Activated gamma-delta T cell treated with Interleukin-2 at 50 U/mL for 16 hours (primary cell): ENCODE data around the gene IGSF8.

ENCODE experiments used
- DNase-seq: peaks from one replicate; pipeline ENCODE4 v3.0.0-alpha.2; 2020

The IGSF8 gene, protein sequence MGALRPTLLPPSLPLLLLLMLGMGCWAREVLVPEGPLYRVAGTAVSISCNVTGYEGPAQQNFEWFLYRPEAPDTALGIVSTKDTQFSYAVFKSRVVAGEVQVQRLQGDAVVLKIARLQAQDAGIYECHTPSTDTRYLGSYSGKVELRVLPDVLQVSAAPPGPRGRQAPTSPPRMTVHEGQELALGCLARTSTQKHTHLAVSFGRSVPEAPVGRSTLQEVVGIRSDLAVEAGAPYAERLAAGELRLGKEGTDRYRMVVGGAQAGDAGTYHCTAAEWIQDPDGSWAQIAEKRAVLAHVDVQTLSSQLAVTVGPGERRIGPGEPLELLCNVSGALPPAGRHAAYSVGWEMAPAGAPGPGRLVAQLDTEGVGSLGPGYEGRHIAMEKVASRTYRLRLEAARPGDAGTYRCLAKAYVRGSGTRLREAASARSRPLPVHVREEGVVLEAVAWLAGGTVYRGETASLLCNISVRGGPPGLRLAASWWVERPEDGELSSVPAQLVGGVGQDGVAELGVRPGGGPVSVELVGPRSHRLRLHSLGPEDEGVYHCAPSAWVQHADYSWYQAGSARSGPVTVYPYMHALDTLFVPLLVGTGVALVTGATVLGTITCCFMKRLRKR

DNA sequence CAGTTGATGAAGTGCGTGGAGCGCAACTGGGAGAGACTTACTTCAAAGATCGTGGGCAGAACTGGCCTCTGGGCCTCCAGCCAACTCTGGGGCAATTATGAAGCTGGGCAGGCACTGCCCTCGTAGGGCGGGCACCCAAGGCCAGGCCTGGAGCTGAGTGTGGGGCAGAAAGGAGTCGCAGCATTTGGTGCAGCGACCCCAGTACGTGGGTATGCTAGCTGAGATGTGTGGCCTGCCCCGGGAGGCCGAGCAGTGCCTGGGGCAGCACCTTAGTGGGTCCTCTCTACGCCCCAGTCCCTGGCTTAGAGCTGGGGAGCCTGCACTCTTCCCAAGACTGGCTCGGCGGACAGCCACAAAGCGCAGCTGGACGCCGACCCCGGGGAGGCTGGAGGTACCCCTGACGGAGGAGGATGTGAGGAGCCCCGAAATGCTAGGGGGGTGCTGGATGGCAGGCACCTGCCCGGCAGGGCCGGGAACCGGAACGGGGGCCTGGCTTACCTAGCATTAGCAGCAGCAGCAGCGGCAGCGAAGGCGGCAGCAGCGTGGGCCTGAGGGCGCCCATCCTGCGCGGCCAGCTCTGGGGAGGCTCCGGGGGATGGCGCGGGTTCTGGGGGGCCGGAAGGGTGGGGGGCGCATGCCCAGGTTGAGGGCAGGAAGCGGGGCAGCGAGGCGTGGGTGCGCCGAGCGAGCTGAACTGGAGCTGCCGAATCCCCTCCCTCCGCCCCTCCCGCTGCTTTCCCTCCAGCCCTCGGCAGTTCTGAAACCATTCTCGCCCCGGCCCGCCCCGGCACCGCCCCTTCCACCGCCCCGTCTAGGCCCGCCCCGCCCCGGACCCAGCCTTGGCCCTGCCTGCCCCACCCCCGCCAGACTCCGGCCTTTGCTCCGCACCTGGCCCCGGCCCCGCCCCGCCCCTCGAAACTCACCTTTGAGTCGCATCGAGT lies at the start of gene IGSF8:
Gene IGSF8 (minus strand): TSS at position 709 of the 941 bp plus-strand sequence. CDS start 147 bp downstream, at position 562.
- peak; percentile 93 for DNase-seq

DNA sequence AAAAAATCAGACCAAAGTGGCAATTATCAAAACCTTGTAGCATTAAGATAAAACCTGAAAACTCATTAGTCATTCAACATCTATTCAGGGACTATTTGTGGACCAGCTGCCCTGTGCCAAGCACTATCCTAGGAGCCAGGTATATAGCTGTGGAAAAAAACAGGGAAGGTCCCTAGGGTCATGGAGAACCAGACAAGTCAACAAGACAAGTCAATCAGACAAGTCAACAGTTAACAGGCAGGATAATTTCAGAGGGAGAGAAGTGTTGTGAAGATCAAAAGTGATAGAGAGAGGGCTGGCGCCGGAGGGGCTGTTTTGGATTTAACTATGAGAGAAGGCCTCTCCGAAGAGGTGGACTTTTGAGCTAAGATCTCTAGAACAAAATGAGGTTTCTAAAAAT lies 49.7 kb upstream of the IGSF8 start:
- no peak for DNase-seq

GRCh38 chr1:160146107-160146506 lies 47.7 kb upstream of the IGSF8 start:
- DNase-seq, result no peak

DNA sequence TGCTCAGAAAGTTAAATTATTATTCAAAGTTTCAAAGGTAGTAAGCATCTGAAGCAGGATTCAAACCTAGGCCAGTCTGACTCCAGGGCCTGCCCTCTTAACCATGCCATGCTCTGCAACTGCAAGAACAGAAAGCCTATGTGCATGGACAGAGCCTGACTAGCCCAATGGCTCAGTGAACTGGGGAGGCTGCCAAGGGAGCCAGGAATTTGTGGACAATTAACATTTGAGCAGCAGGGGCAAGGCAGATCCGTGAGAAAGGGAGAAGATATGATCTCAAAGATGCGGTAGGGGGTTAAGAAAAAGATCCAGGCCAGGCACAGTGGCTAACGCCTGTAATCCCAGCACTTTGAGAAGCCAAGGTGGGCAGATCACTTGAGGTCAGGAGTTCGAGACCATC lies 46.5 kb upstream of the IGSF8 start:
- no peak for DNase-seq

DNA sequence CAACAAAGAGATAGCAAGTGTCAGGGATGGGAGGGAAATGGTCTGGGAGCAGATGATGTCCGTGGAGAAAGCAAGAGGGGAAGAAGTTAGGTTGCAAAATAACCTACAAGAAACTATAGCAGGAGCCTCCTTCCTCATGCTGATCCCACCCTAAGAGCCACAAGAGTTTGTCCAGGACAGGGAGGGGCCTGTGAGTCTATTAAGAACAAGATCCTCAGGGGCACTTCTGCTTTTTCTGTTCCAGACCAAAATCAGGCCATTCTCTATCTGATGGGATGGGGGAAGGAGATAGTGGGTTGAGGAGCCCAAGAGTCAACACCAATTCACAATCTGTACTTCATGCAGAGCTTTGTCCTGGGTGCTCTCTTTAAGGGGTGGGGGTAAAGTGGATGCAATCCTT lies 45.3 kb upstream of the IGSF8 start:
- DNase-seq, result no peak

DNA sequence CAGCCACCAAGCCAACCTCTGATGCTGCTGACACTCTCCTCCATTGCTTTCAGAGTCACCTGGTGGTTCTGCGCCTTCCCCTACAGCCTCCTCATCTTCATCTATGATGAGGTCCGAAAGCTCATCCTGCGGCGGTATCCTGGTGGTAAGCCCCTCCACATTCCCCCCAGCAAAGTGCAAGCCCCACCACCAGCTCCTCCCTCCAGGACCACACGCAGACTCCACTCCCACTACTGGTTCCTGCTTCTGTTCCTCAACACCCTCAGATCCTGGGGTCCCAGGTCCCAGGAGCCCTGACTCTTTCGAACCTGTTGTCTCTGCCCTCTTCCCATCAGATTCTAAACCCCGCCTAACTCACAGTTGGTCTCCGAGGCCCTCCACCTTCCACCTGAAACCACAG lies 41.4 kb upstream of the IGSF8 start:
- no peak for DNase-seq

DNA sequence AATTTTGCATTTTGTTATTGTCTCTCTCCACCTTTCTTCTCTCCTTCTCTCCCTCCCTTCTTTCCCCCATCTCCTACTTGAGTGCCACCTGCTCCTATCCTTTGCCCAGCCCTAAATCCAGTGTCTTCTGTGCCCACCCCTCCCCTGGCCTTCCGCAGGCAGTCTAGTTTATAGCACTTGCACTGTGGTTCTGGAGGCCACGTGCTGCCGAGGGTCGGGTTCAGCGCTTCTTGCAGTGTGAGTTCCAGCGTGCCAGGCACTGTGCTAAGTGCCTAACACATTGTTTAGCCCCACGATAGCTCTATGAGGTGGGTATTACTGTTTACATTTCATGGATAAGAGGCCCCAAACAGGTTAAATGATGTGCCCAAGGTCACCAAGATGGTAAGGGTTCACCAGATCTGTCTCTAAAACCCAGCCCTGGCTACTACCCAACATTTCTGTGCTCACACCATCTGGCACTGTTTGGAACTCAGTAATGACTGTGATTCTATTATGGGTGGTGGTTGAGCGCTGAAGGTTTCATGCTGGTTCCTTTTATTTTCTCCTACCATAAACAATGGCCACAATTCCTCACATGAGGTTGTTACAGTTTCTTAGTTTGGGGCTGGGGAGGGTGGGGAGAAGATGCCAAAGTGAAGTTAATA lies 38.9 kb upstream of the IGSF8 start:
- DNase-seq, result no peak

- DNase-seq, result no peak
These were observed 38.4 kb upstream of the IGSF8 start for GRCh38 chr1:160136926-160137200.

GRCh38 chr1:160136121-160136925 lies 37.9 kb upstream of the IGSF8 start:
- no peak for DNase-seq

DNA sequence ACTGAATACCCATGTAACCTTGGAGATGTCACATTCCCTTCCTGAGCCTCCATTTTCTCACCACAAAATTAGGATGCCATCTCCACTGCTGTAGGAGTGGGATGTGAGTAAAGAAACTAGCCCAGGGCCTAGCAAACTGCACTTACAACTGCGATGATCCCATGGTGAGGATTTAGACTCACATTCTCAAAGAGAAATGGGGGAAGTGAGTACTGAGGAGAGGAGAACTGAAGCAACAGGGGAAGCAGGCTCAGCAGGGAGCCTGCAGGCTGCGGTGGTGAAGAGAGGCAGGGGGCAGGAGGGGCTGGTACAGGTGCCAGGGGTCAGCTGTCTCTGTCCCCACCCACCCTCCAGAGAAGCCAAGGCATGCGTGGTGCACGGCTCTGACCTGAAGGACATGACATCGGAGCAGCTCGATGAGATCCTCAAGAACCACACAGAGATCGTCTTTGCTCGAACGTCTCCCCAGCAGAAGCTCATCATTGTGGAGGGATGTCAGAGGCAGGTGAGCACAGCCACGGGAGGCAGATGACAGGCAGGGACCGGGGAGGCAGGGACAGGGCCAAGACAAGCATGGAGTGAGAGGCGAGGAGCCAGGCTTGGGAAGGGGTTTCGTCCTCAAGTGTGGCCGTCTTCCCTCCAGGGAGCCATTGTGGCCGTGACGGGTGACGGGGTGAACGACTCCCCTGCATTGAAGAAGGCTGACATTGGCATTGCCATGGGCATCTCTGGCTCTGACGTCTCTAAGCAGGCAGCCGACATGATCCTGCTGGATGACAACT lies 36.6 kb upstream of the IGSF8 start:
- no peak for DNase-seq

DNA sequence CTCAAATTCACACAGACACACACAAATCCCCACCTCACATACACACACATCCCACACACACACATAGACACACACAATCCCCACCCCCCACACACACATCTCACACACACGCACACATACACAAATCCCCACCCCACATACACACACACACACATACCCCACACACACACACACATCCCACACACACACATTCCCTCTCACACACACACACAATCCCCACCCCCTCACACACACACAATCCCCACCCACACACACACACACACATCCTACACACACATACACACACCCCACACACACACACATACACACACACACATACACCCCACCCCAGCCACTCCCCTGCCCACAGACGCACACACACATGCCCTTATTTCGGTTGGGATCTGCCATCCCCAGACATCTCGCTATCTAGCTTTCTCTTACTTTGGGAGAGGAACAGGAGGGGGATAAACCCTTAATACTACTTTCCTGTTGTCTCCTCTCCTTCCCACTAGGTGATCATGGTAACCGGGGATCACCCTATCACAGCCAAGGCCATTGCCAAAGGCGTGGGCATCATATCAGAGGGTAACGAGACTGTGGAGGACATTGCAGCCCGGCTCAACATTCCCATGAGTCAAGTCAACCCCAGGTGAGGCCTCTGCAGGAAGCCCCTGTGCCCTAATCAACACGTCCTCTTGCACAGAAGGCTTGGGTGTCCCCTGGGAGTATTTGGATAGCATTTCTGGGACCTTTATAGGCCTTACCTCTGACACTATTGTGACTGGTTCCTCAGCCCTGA lies 35.8 kb upstream of the IGSF8 start:
- no peak for DNase-seq

- no peak for DNase-seq
These were observed 33.6 kb upstream of the IGSF8 start for GRCh38 chr1:160131803-160132565.

DNA sequence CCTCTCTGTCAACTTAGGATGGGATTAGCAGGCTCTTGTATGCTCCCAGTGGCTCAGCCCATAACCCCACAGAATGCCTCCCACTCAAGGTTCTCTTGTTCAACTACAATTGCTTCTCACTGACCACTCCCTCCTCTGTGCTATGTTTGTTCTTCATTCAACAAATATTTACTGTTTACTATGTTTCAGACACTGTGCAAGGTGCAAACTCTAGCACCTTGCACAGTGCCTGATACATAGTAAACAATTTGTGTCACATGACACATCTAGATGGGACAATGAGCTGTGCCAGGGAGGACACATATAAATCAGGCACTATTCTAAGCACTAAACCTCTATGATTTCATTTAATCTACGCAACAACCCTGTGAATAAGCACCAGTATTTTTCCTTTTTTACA lies 32.5 kb upstream of the IGSF8 start:
- DNase-seq, result no peak

DNA sequence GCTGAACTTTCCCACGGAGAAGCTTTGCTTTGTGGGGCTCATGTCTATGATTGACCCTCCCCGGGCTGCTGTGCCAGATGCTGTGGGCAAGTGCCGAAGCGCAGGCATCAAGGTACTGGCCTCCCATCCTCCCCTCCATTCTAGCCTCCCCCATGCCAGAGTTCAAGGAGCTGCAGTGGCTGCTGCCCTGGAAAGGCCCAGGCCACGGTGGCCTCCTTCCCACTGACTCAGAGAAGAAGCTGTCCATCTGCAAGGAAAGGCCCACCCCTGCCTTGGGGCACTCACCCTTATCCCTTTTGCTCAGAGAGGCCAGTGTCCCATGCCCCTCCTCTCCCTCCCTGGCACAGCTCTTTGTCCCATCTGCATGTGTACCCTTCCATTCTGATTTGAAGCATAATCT lies 32.1 kb upstream of the IGSF8 start:
- DNase-seq, result no peak

- no peak for DNase-seq
These were observed 31.5 kb upstream of the IGSF8 start for GRCh38 chr1:160129966-160130365.

DNA sequence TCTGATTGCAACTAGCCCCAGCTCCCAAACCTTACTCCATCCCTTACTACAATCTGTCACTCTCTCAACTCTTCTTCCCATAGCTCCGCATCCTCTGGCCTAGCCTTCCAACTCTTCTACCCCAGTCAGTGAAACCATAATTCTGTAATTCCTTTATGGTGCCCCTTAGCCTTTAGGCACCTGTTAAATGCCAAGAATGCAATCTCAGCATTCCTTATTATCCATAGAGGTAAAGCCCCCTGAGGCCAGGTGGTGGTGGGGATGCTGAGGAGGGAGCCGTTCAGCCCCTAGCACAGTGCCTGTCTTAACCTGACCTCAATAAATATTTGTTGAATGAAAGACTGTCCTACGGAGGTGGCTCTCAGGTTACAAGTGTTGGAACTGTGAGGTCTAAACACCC lies 31.1 kb upstream of the IGSF8 start:
- DNase-seq, result no peak

DNA sequence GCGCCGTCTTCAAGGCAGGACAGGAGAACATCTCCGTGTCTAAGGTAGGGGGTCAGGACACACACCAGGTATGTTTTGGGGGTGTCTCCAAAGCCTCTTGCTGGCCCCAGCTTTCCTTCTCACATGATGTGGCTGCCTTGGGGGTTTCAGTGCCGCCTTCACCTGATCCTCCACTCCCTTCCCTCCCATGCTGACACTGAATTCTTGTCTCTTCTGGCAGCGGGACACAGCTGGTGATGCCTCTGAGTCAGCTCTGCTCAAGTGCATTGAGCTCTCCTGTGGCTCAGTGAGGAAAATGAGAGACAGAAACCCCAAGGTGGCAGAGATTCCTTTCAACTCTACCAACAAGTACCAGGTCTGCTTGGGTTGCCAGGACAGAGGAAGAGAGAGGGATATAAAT lies 30.6 kb upstream of the IGSF8 start:
- DNase-seq, result no peak

DNA sequence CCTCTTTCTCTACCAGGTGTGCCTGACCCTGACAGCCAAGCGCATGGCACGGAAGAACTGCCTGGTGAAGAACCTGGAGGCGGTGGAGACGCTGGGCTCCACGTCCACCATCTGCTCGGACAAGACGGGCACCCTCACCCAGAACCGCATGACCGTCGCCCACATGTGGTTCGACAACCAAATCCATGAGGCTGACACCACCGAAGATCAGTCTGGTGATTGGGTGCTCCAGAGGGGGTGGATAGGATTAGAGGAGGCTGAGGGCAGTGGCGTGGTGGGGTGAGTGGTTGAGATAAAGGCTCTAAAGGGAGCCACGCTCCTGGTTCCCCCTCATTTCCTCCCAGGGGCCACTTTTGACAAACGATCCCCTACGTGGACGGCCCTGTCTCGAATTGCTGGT lies 30.2 kb upstream of the IGSF8 start:
- DNase-seq, result no peak

GRCh38 chr1:160127865-160128523 lies 29.6 kb upstream of the IGSF8 start:
- DNase-seq, result no peak
